ENCODE measurements around the gene C1QTNF4. TPM values are rescaled to one million over a fixed set of nuclear protein-coding genes. Genes with fewer than 3 reads are reported as not detected.
"Not testable (repeated sequence)": the region's sequence is repeated elsewhere in the genome, so short reads cannot be mapped to it uniquely, and the experiment has no call there.

C1QTNF4 gene
- under 1 TPM; 0.45 to 0.74 (median 0.66) TPM for polyA plus RNA-seq

DNA sequence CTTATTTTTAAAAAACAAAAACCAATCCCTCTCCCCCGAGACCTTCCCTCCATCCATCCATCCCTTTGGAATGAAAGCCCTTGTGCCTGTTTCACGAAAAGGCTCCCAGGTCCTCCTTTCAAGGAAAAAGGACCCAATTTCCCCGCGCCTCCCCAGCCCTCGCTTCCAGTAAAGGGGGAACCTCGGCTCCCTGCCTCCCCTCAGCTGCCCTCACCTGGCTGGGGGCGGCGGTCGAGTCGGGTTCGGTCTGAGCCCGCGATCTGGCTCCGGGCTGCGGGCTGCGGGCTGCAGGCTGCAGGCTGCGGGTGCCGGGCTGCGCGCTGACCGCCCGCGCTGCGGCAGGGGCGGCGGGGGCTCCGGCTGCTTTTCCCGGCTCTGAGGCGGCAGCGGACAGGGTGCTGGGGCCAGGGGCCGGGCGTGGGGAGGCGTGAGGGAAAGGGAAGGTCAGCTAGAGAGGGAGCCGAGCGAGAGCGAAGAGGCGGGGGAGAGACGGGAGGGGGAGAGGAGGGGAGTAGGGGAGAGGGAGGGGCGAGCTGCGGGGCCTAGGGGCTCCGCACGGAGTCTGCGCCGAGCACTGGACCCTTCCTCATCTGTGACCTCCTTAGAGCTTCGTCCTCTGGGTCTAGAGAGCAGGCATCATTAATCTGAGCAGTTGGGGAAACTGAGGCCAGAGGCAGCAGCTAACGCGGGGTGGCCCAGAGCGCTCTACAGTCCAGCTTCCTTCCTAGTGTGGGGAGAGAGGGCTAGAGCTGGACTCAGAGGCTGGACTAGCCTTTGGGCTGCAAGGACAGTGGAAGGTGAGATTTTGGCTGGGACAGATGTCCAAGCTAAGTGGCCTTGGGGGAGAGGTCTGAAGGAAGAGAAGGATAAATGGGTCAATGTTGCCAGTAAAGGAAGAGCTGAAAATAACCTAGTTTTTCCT lies at the start of gene C1QTNF4:
C1QTNF4 (minus strand) TSS at position 478 of the 922 bp plus-strand sequence. CDS start 3,601 bp downstream, outside the sequence.
- H3K27ac ChIP-seq (ENCODE audit: low read depth, low read length), result no peak within 1 kb of the TSS
- WGBS, 3 donors, result 3 to 5% (median 3%) methylated on average over 47 to 48 of the region's 48 CpGs

- peak within 1 kb of the TSS; percentile 78 for H3K27ac ChIP-seq (ENCODE audit: low read depth, low read length)
- WGBS, 3 donors, result 1% methylated on average over 48 to 78 of the region's 78 CpGs
Measured at GRCh38 chr11:47642099-47642855, 48.1 kb upstream of the C1QTNF4 start, which contains the start of gene MTCH2. Gene MTCH2 (minus strand): TSS chr11:47642559. CDS start chr11:47642465, 94 bp downstream.

- WGBS, 3 donors, result 6% methylated on average over 14 of the region's 14 CpGs
- peak overlapping the region; percentile 78 for H3K27ac ChIP-seq (ENCODE audit: low read depth, low read length)
Measured at GRCh38 chr11:47641600-47642098, 47.4 kb upstream of the C1QTNF4 start.

DNA sequence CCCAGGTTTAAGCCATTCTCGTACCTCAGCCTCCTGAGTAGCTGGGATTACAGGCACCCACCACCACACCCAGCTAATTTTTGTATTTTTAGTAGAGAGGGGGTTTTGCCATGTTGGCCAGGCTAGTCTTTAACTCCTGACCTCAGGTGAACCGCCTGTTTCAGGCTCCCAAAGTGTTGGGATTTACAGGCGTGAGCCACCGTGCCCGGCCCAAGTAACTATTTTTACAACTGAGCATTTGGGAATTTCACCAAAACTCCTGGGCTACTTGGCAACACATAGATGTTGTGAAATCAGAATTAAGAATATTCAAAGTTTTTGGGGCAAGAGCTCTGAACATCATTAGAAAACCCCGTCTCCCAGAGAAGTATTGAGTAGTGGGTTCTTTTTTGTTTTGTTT lies 46.3 kb upstream of the C1QTNF4 start:
- WGBS, 3 donors, result 72 to 89% (median 74%) methylated on average over 6 of the region's 6 CpGs
- not testable (repeated sequence) for H3K27ac ChIP-seq (ENCODE audit: low read depth, low read length)

GRCh38 chr11:47636331-47636730 lies 42.1 kb upstream of the C1QTNF4 start:
- WGBS, 3 donors, result 88 to 97% (median 96%) methylated on average over 11 of the region's 11 CpGs

DNA sequence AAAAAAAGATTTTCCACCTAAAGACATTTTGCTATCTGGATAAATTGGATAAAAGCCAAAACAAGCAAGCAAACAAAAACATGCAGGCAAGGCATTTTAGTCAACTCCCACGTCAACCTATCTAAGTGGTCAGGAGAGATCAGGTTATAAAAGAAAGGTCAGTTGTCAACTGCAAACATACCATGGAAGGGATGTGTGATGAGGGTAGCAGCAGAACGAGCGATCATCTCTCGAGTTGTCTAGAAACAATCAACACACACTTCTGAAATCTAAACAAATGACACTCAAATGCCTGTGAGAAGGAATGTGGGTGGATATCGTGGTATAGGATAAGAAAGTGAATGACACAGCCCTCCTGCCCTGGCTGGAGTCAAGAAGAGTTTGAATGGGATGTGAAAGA lies 37.3 kb upstream of the C1QTNF4 start:
- H3K27ac ChIP-seq (ENCODE audit: low read depth, low read length), result no peak overlapping the region
- WGBS, 3 donors, result 58 to 83% (median 79%) methylated on average over 5 of the region's 5 CpGs

More at GRCh38 chr11:47636331-47636730, 42.1 kb upstream of the C1QTNF4 start:
- not testable (repeated sequence) for H3K27ac ChIP-seq (ENCODE audit: low read depth, low read length)

DNA sequence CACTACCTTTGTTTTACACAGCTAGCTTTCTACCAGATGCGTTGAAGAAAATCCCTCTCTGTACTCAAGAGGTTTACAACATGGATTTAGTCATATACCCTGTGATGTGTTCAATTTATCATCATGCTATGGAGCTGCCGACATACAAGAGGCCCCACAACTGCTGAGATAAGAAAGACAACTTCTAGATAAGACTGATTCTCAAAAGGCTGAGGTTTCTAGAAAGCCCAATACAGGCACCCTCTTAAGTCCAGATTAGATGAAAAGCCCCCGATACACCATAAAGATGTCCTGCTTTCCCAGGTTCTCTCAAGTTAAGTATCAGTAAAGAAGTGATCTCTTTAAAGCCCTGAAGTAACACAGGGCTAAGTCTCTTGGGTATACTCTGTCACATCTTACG lies 33.8 kb upstream of the C1QTNF4 start:
- no peak overlapping the region for H3K27ac ChIP-seq (ENCODE audit: low read depth, low read length)
- 82 to 92% (median 90%) methylated on average over 4 of the region's 4 CpGs for WGBS, 3 donors

DNA sequence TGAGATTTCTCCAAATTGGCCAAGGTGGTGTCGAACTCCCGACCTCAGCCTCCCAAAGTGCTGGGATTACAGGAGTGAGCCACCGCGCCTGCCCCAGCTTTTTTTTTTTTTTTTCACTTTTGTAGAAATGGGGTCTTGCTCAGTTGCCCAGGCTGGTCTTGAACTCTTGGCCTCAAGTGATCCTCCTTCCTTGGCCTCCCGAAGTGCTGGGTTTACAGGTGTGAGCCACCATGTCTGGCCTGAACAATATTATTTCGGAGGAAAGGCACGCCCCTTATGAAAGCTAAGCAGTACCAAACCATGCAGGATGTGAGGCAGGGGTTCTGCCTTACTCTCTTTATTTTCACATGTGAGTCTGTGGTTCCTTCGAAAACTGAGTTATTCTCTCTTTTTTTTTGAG lies 32.0 kb upstream of the C1QTNF4 start:
- 98 to 99% (median 98%) methylated on average over 8 of the region's 8 CpGs for WGBS, 3 donors
- no peak overlapping the region for H3K27ac ChIP-seq (ENCODE audit: low read depth, low read length)

DNA sequence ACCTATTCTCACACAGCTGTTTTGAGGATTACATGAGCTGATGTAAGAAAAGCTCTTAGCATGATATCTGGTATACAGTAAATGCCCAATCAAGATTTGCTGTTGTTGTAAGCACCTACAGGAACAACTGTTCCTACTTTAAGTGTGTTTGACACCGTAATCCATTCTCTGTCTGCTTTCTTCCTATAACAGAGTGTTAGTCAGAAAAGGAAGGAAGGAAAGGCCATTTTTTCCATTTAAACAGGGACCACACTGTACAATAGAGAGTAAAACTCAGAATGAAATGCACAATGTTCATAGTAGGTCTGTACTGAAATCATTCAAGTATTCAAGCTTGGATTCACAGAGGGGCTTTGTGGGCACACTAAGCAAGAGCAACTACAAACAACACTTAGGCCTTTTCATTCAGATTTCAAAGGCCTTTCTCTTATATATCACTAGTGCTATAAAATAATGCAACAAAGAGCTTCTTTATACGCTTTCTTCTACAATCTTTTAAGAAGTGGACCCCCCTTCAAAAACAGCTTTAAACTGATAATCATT lies 26.7 kb upstream of the C1QTNF4 start:
- 73 to 95% (median 92%) methylated on average over 2 of the region's 2 CpGs for WGBS, 3 donors
- no peak overlapping the region for H3K27ac ChIP-seq (ENCODE audit: low read depth, low read length)

GRCh38 chr11:47617417-47617809 lies 23.2 kb upstream of the C1QTNF4 start:
- no peak overlapping the region for H3K27ac ChIP-seq (ENCODE audit: low read depth, low read length)
- 24 to 56% (median 25%) methylated on average over 3 of the region's 3 CpGs for WGBS, 3 donors

DNA sequence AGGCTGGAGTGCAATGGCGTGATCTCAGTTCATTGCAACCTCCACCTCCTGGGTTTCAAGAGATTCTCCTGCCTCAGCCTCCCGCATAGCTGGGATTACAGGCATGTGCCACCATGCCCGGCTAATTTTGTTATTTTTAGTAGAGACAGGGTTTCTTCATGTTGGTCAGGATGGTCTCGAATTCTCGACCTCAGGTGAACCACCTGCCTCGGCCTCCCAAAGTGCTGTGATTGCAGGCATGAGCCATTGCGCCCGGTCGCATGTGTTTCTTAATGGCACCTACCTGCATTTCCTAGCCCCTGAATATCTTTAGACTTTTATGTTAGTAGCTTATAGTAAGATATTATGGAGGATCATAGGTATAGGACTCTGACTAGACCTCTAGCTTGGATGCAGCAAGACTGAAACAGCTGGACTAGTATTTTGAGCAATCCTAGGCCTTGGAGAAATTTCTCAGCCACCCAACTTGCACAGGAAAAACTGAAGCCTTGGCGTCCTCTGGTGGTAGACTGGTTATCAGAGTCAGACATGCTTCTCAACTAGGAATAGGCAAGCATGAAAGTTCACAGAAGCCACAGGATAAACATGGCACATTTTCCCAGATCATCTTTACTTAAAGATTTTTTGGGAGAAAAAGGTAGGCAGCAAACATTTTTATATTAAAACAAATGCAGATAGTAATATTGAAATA lies 22.7 kb upstream of the C1QTNF4 start:
- WGBS, 3 donors, result 82 to 84% (median 83%) methylated on average over 10 of the region's 10 CpGs

DNA sequence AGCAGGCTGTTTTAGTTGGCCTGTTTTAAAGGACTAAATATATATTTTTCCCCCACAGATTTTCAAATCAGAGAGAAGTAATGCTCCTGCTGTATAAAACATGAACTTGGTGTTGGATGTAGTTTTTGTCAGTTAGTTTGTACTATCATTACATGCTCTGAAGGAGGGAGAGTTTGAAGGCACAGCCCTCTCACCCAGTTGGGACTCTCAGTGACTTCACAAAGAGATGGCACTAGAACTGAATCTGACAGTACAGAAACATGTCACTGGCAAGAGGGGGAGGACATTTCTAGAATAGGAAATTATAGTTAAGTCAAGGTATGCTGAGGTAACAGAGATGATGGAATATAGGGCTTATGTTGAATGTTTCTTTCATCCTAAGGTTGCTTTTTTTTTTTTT lies 21.0 kb upstream of the C1QTNF4 start:
- H3K27ac ChIP-seq (ENCODE audit: low read depth, low read length), result no peak overlapping the region

More for the DNA sequence above, 22.7 kb upstream of the C1QTNF4 start:
- no peak overlapping the region for H3K27ac ChIP-seq (ENCODE audit: low read depth, low read length)

- no peak overlapping the region for H3K27ac ChIP-seq (ENCODE audit: low read depth, low read length)
- WGBS, 3 donors, result 41 to 80% (median 44%) methylated on average over 6 of the region's 6 CpGs
Measured at GRCh38 chr11:47611348-47611794, 17.2 kb upstream of the C1QTNF4 start.

DNA sequence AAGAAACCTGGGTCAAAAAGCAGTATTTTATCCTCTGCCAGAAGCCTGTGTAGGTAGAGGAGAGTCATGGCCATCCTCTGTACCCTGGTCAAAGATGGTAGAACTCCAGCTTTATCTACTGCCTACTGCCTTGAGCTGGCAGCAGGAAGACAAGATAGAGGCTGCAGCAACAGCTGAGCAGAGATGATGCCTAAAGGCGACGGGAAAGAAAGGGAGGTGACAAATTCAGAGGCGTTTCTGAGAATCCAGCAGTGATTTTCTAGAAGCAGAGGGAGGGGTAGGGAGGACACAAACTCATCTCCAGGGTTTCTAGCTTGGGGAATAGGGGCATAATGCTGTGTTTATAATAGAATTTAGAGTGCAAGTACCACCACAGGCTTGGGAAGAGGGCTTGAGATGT lies 15.5 kb upstream of the C1QTNF4 start:
- 70 to 88% (median 77%) methylated on average over 3 of the region's 3 CpGs for WGBS, 3 donors
- no peak overlapping the region for H3K27ac ChIP-seq (ENCODE audit: low read depth, low read length)

DNA sequence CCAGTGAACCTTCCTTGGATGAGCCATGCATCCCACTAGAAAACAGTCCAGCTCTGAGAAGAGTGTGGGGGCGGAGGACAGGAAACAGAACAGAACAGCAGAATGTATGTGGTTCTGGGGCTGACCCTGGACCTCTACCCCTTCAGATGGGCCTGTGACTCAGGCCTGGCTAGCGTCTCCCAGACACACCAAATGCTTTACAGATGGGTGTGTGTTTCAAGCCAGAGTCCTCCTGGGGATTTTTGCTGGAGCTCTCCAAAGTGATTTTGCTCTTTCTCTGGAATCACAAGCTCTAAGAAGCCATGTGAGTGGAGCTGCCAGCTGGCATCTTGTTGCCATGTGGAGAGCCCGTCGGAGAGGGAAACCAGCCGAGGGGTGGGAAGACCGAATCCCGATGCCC lies 13.2 kb upstream of the C1QTNF4 start:
- H3K27ac ChIP-seq (ENCODE audit: low read depth, low read length), result no peak overlapping the region
- WGBS, 3 donors, result 51 to 71% (median 56%) methylated on average over 7 of the region's 7 CpGs

- no peak overlapping the region for H3K27ac ChIP-seq (ENCODE audit: low read depth, low read length)
- WGBS, 3 donors, result 45 to 58% (median 48%) methylated on average over 5 of the region's 5 CpGs
Measured at GRCh38 chr11:47606731-47607130, 12.5 kb upstream of the C1QTNF4 start.

GRCh38 chr11:47605921-47606320 lies 11.7 kb upstream of the C1QTNF4 start:
- H3K27ac ChIP-seq (ENCODE audit: low read depth, low read length), result no peak overlapping the region
- 40 to 92% (median 83%) methylated on average over 3 of the region's 3 CpGs for WGBS, 3 donors

DNA sequence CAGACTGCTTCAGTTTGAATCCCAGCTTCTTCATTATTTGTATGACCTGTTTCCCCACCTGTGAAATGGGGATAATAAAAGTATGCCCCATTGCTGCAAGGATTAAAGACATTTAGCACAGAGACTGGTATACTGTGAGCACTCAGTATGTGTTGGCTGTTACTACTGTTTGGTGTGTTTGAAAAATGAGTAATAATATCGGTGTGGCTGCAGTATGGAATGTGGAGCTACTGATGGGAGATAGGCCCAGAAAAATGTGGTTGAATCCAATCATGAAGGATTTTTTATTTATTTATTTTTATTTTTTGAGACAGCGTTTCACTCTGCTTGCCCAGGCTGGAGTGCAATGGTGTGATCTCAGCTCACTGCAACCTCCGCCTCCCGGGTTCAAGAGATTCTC lies 9.1 kb upstream of the C1QTNF4 start:
- H3K27ac ChIP-seq (ENCODE audit: low read depth, low read length), result no peak overlapping the region
- 88 to 91% (median 88%) methylated on average over 4 of the region's 4 CpGs for WGBS, 3 donors

Measured in adipose tissue (tissue), 3 donors.